GM19328 (cell line): ENCODE results near the gene CCSAP.
"Not testable (repeated sequence)": the region's sequence is repeated elsewhere in the genome, so short reads cannot be mapped to it uniquely, and the experiment has no call there.

ENCODE experiments used
- ATAC-seq: cut with Tn5 transposase; IDR thresholded peaks from one replicate; pipeline ENCODE4 v1.9.1; 2021; ENCODE audit warnings: mild to moderate bottlenecking, moderate library complexity; ENCODE audit not compliant: unreplicated experiment

Gene CCSAP

GRCh38 chr1:229342656-229343569 is at the start of gene CCSAP:
Gene CCSAP, minus strand, starts transcription at chr1:229343047. Its CDS starts 582 bp downstream, at chr1:229342465.
- peak; percentile 28 for ATAC-seq

GRCh38 chr1:229390130-229390529 is 47.3 kb upstream of the CCSAP start:
- no peak for ATAC-seq

- no peak for ATAC-seq
Observed at GRCh38 chr1:229388897-229389580, 46.2 kb upstream of the CCSAP start.

- no peak for ATAC-seq
Observed at GRCh38 chr1:229385853-229386456, 43.1 kb upstream of the CCSAP start.

GRCh38 chr1:229384822-229385221 is 42.0 kb upstream of the CCSAP start:
- no peak for ATAC-seq

- no peak for ATAC-seq
Observed at GRCh38 chr1:229383961-229384360, 41.1 kb upstream of the CCSAP start.

- no peak for ATAC-seq
Observed at GRCh38 chr1:229383188-229383587, 40.3 kb upstream of the CCSAP start.

- no peak for ATAC-seq
Observed at GRCh38 chr1:229381234-229381633, 38.4 kb upstream of the CCSAP start.

GRCh38 chr1:229380536-229381160 is 37.8 kb upstream of the CCSAP start:
- no peak for ATAC-seq

GRCh38 chr1:229379846-229380245 is 37.0 kb upstream of the CCSAP start:
- no peak for ATAC-seq

GRCh38 chr1:229378586-229379367 is 35.9 kb upstream of the CCSAP start:
- no peak for ATAC-seq

GRCh38 chr1:229378035-229378434 is 35.2 kb upstream of the CCSAP start:
- ATAC-seq: not testable (repeated sequence)

- no peak for ATAC-seq
Observed at GRCh38 chr1:229377429-229377828, 34.6 kb upstream of the CCSAP start.

GRCh38 chr1:229376521-229376920 is 33.7 kb upstream of the CCSAP start:
- ATAC-seq: no peak

GRCh38 chr1:229374485-229374884 is 31.6 kb upstream of the CCSAP start:
- ATAC-seq: no peak

GRCh38 chr1:229373395-229373794 is 30.5 kb upstream of the CCSAP start:
- ATAC-seq: no peak

- no peak for ATAC-seq
Observed at GRCh38 chr1:229372251-229372650, 29.4 kb upstream of the CCSAP start.

- no peak for ATAC-seq
Observed at GRCh38 chr1:229371624-229372023, 28.8 kb upstream of the CCSAP start.

- ATAC-seq: no peak
Observed at GRCh38 chr1:229370601-229371021, 27.8 kb upstream of the CCSAP start.

GRCh38 chr1:229368347-229368746 is 25.5 kb upstream of the CCSAP start:
- ATAC-seq: no peak
